ENCODE data around the gene TRAPPC10. TPM values are rescaled to one million over a fixed set of nuclear protein-coding genes. Genes with fewer than 3 reads are reported as not detected.

Gene TRAPPC10
- total and polyA plus RNA-seq, 10 donors: 6.0 to 83.2 (median 63.3) TPM

- Histone ChIP-seq H3K4me1 (peaks cover 16 to 93% (median 59%) of the 10 kb centered on the region in 6 donors), H3K9me3 (no peaks in the 10 kb centered on the region), H3K36me3 (peaks cover 0 to 24% (median 8%) of the 10 kb centered on the region in 6 donors), H3K27me3 (replicated peaks in 1 of 7) (no peaks in the 10 kb centered on the region), H3K4me3 (no peak overlapping the region), H3K27ac (no peak overlapping the region)
- no peak for DNase-seq
- intact Hi-C loops (cut with DNase I; ENCODE audit: low total_unique reads): no loop called here
- TF ChIP-seq POLR2A (IDR thresholded peaks at IDR 0.05): no peak
- TF ChIP-seq CTCF (IDR thresholded peaks at IDR 0.05 in 8 of 11, conservative IDR thresholded peaks at IDR 0.05 in 3 of 11): no peak
- TF ChIP-seq POLR2AphosphoS5 (IDR thresholded peaks at IDR 0.05): no peak
- 93 to 98% (median 95%) methylated on average over 8 of the region's 8 CpGs for WGBS, 5 donors
Observed at GRCh38 chr21:44027607-44028286, 15.6 kb downstream of the TRAPPC10 start.

- H3K9me3 ChIP-seq: no peaks in the 10 kb centered on the region
- TF ChIP-seq POLR2AphosphoS5 (IDR thresholded peaks at IDR 0.05): no peak
- no peak for TF ChIP-seq CTCF (IDR thresholded peaks at IDR 0.05 in 8 of 11, conservative IDR thresholded peaks at IDR 0.05 in 3 of 11)
- no peak for TF ChIP-seq POLR2A (IDR thresholded peaks at IDR 0.05)
- WGBS, 5 donors: 90 to 97% (median 95%) methylated on average over 6 of the region's 6 CpGs
- H3K4me1 ChIP-seq: peaks cover 16 to 88% (median 55%) of the 10 kb centered on the region in 6 donors
- intact Hi-C loops (cut with DNase I; ENCODE audit: low total_unique reads): no loop called here
- H3K27me3 ChIP-seq (replicated peaks in 1 of 7): no peaks in the 10 kb centered on the region
- H3K27ac ChIP-seq: no peak overlapping the region
- DNase-seq: no peak
- H3K4me3 ChIP-seq: no peak overlapping the region
- peaks cover 0 to 29% (median 12%) of the 10 kb centered on the region in 6 donors for H3K36me3 ChIP-seq
Observed at GRCh38 chr21:44028287-44028659, 16.2 kb downstream of the TRAPPC10 start.

DNA sequence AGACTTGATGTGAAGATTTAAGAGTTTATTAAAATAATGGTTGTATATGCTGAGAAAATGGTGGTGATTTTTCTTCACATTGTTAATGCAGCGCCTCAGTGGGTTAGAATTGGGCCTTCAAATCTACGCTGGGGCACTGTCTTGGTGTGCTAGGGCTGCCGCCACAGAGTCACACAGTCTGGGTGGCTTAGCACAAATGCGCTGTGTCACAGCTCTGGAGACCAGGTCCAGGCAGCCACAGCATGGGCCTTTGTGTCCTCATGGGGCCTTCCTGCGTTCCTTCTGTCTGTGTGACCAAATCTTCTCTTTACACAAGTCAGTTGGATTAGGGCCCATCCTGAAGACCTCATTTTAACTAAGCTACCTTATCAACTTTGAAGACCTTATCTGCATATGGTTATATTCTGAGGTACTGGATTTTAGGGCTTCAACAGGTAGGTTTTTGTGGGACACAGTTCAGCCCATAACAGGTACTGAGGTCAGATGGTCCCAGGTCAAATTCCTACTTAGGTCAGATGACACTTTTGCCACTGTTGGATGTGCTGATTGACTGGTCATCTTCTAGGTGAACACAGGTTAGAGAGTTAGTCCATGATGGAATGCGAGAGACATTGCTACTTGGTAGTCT is 17.5 kb downstream of the TRAPPC10 start:
- Histone ChIP-seq H3K27ac (no peak overlapping the region), H3K27me3 (replicated peaks in 1 of 7) (no peaks in the 10 kb centered on the region), H3K4me3 (no peak overlapping the region), H3K36me3 (peaks cover 0 to 42% (median 22%) of the 10 kb centered on the region in 6 donors), H3K9me3 (no peaks in the 10 kb centered on the region), H3K4me1 (peaks cover 16 to 75% (median 42%) of the 10 kb centered on the region in 6 donors)
- no peak for DNase-seq
- TF ChIP-seq POLR2A (IDR thresholded peaks at IDR 0.05): no peak
- TF ChIP-seq CTCF (IDR thresholded peaks at IDR 0.05 in 8 of 11, conservative IDR thresholded peaks at IDR 0.05 in 3 of 11): no peak
- TF ChIP-seq POLR2AphosphoS5 (IDR thresholded peaks at IDR 0.05): no peak
- 90 to 99% (median 96%) methylated on average over 6 of the region's 6 CpGs for WGBS, 5 donors
- intact Hi-C loops (cut with DNase I; ENCODE audit: low total_unique reads): no loop called here

- no peaks in the 10 kb centered on the region for H3K27me3 ChIP-seq (replicated peaks in 1 of 7)
- peaks cover 0 to 20% (median 7%) of the 10 kb centered on the region in 6 donors for H3K4me1 ChIP-seq
- TF ChIP-seq POLR2A (IDR thresholded peaks at IDR 0.05): no peak
- TF ChIP-seq POLR2AphosphoS5 (IDR thresholded peaks at IDR 0.05): no peak
- TF ChIP-seq CTCF (IDR thresholded peaks at IDR 0.05 in 8 of 11, conservative IDR thresholded peaks at IDR 0.05 in 3 of 11): no peak
- H3K36me3 ChIP-seq: peaks cover 2 to 91% (median 71%) of the 10 kb centered on the region in 6 donors
- intact Hi-C loops (cut with DNase I; ENCODE audit: low total_unique reads): no loop called here
- no peaks in the 10 kb centered on the region for H3K9me3 ChIP-seq
- no peak overlapping the region for H3K4me3 ChIP-seq
- WGBS, 5 donors: 94 to 96% (median 95%) methylated on average over 4 of the region's 4 CpGs
- no peak overlapping the region for H3K27ac ChIP-seq
- DNase-seq: no peak
Observed at GRCh38 chr21:44035244-44035643, 23.1 kb downstream of the TRAPPC10 start.

Data from spleen (tissue), 11 donors.